PC-3 (cell line): ENCODE data around the gene OMA1. TPM values are rescaled to one million over a fixed set of nuclear protein-coding genes. Genes with fewer than 3 reads are reported as not detected.

ENCODE experiments used
- ATAC-seq: fragments of 200-7000 bp; cut with Tn5 transposase; 2 replicates; pipeline ENCODE4 v1.9.1; 2020; ENCODE audit warnings: mild to moderate bottlenecking, moderate library complexity
- BruUV-seq: library from RNA; stranded (reverse); fragments of 400-500 nt; replicated peaks from 2 replicates; lab custom pipeline; 2021; lab: Mats Ljungman, UMichigan
- CTCF ChIA-PET: fragments of 300-600 bp; sonication (Branson Sonifier 250); formaldehyde crosslinking; loops from one replicate; lab custom pipeline; 2022; ENCODE audit warnings: antibody characterized with exemption; lab: Charles Lee
- POLR2A ChIA-PET: fragments of 300-600 bp; sonication (Branson Sonifier 250); formaldehyde crosslinking; loops from one replicate; lab custom pipeline; 2022; ENCODE audit warnings: antibody characterized with exemption; ENCODE audit not compliant: unreplicated experiment; lab: Charles Lee
- DNase-seq: peaks from one replicate; pipeline ENCODE4 v3.0.0-alpha.2; 2015
- H2AFZ ChIP-seq: fragments of 300-600 bp; sonication (generic); 2 replicates; pipeline ENCODE4 v1.6.0; 2016; ENCODE audit warnings: antibody characterized with exemption, low read length
- H3F3A ChIP-seq: fragments of 300-600 bp; sonication (generic); one replicate; pipeline ENCODE4 v1.6.0; 2017; ENCODE audit warnings: antibody characterized with exemption, low read length, control low read depth, mild to moderate bottlenecking; ENCODE audit not compliant: unreplicated experiment
- H3K27ac ChIP-seq: fragments of 300-600 bp; sonication (generic); 2 replicates; pipeline ENCODE4 v1.5.1; 2016; ENCODE audit warnings: mild to moderate bottlenecking, low read length
- H3K27me3 ChIP-seq: fragments of 300-600 bp; sonication (generic); 2 replicates; pipeline ENCODE4 v1.6.1; 2016; ENCODE audit warnings: low read length, mixed read lengths
- H3K36me3 ChIP-seq: fragments of 300-600 bp; sonication (generic); 2 replicates; pipeline ENCODE4 v1.6.1; 2016; ENCODE audit warnings: low read depth, mixed run types, low read length, mixed read lengths
- H3K4me1 ChIP-seq: fragments of 300-600 bp; sonication (generic); 2 replicates; pipeline ENCODE4 v1.5.1; 2016; ENCODE audit warnings: low read length; ENCODE audit not compliant: insufficient read depth
- H3K4me2 ChIP-seq: fragments of 300-600 bp; sonication (generic); 2 replicates; pipeline ENCODE4 v1.6.0; 2016; ENCODE audit warnings: low read length
- H3K4me3 ChIP-seq: fragments of 300-600 bp; sonication (generic); 2 replicates; pipeline ENCODE4 v1.5.1; 2016; ENCODE audit warnings: mild to moderate bottlenecking, low read length, mixed read lengths
- H3K79me2 ChIP-seq: fragments of 300-600 bp; sonication (generic); 2 replicates; pipeline ENCODE4 v1.6.1; 2017; ENCODE audit warnings: low read length, mixed read lengths
- H3K9ac ChIP-seq: fragments of 300-600 bp; sonication (generic); 2 replicates; pipeline ENCODE4 v1.6.0; 2016; ENCODE audit warnings: mild to moderate bottlenecking, low read length
- H3K9me2 ChIP-seq: fragments of 300-600 bp; sonication (generic); replicated peaks from 2 replicates; pipeline ENCODE4 v1.6.1; 2016; ENCODE audit warnings: mixed run types, low read length, mixed read lengths
- H3K9me3 ChIP-seq: fragments of 300-600 bp; sonication (generic); 2 replicates; pipeline ENCODE4 v1.6.1; 2016; ENCODE audit warnings: low read length, mixed read lengths
- H4K20me1 ChIP-seq: fragments of 300-600 bp; sonication (generic); 2 replicates; pipeline ENCODE4 v1.6.1; 2016; ENCODE audit warnings: low read length, mixed read lengths
- EZH2 ChIP-seq: fragments of 300-600 bp; sonication (generic); IDR thresholded peaks from one replicate; pipeline ENCODE4 v1.6.1; 2017; ENCODE audit warnings: antibody characterized with exemption, mild to moderate bottlenecking, low read length; ENCODE audit not compliant: unreplicated experiment
- EZH2phosphoT487 ChIP-seq: fragments of 300-600 bp; sonication (generic); IDR thresholded peaks from 2 replicates; pipeline ENCODE4 v1.6.1; 2018; ENCODE audit warnings: mild to moderate bottlenecking, antibody characterized with exemption, low read length, borderline replicate concordance
- intact Hi-C: fragments of 100-400 bp; cut with micrococcal nuclease; formaldehyde crosslinking; loops from 2 replicates; pipeline ENCODE4 v1.9.0; 2023
- total RNA-seq: library from RNA; depleted of rRNA; stranded (reverse); fragments of >200 nt; gene quantifications from 2 replicates; pipeline ENCODE4 v1.2.3, GENCODE V29; 2014
- TF ChIP-seq, protein P1 (sequence below): fragments of 300-600 bp; sonication (generic); conservative IDR thresholded peaks from 2 replicates; pipeline ENCODE4 v1.5.1; 2017; ENCODE audit warnings: antibody characterized with exemption, low read depth, mild to moderate bottlenecking, low read length

OMA1 gene
- total RNA-seq, 1 experiment from 2014 or later = 16.1 TPM

DNA sequence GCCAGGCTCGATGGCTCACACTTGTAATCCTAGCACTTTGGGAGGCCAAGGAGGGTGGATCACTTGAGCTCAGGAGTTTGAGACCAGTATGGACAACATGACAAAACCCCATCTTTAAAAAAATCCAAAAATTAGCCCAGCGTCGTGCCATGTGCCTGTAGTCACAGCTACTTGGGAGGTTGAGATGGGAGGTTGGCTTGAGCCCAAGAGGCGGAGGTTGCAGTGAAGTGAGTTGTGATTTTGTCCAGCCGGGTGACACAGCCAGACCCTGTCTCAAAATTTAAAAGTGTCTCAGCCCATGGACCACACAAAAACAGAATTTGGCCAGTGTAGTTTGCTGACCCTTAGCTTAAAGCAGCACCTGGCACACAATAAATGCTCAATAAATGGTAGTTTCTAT, 41.9 kb upstream of the OMA1 start:
- H3K9ac ChIP-seq = no peak overlapping the region
- no peaks in the 10 kb centered on the region for H4K20me1 ChIP-seq
- peaks cover 51% of the 10 kb centered on the region for H3K79me2 ChIP-seq
- peaks cover 5% of the 10 kb centered on the region for H3F3A ChIP-seq
- no peak overlapping the region for H2AFZ ChIP-seq
- peaks cover 46% of the 10 kb centered on the region for H3K4me1 ChIP-seq
- H3K9me2 ChIP-seq = no peaks in the 10 kb centered on the region
- DNase-seq (no peak), ATAC-seq (no peak)
- ChIA-PET POLR2A (no interaction called here), CTCF (no interaction called here)
- no peak for TF ChIP-seq EZH2phosphoT487
- TF ChIP-seq, protein P1, sequence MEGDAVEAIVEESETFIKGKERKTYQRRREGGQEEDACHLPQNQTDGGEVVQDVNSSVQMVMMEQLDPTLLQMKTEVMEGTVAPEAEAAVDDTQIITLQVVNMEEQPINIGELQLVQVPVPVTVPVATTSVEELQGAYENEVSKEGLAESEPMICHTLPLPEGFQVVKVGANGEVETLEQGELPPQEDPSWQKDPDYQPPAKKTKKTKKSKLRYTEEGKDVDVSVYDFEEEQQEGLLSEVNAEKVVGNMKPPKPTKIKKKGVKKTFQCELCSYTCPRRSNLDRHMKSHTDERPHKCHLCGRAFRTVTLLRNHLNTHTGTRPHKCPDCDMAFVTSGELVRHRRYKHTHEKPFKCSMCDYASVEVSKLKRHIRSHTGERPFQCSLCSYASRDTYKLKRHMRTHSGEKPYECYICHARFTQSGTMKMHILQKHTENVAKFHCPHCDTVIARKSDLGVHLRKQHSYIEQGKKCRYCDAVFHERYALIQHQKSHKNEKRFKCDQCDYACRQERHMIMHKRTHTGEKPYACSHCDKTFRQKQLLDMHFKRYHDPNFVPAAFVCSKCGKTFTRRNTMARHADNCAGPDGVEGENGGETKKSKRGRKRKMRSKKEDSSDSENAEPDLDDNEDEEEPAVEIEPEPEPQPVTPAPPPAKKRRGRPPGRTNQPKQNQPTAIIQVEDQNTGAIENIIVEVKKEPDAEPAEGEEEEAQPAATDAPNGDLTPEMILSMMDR = no peak
- TF ChIP-seq EZH2 = no peak
- H3K36me3 ChIP-seq = no peaks in the 10 kb centered on the region
- no peaks in the 10 kb centered on the region for H3K9me3 ChIP-seq
- H3K4me2 ChIP-seq = no peak overlapping the region
- no peak overlapping the region for H3K4me3 ChIP-seq
- no TSS peak for BruUV-seq
- no peaks in the 10 kb centered on the region for H3K27me3 ChIP-seq
- intact Hi-C loops = no loop called here
- H3K27ac ChIP-seq = no peak overlapping the region

DNA sequence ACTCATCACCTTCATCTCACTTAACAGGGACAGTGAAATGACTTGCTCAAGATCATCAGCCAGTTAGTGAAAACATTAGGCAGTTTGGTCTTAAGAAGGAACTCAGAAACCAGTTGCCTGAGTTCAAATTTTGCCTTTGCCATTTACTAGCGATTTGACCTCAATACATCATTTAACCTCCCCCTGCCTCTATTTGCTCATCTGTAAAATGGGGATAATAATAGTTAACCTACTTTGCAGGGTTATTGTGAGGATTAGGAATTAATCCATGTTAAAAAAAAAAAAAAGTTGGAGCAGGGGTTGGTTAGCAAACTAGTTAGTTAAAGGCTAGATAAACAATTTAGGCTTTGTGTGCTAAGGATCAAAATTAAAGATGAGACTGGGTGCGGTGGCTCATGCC, 41.1 kb upstream of the OMA1 start:
- Histone ChIP-seq H3K9ac (no peak overlapping the region), H3K9me2 (no peaks in the 10 kb centered on the region), H3K4me3 (no peak overlapping the region), H3K9me3 (no peaks in the 10 kb centered on the region), H3K27ac (no peak overlapping the region), H3K4me1 (peaks cover 43% of the 10 kb centered on the region), H3K4me2 (no peak overlapping the region), H3K79me2 (peaks cover 51% of the 10 kb centered on the region), H4K20me1 (no peaks in the 10 kb centered on the region), H3K27me3 (no peaks in the 10 kb centered on the region), H3K36me3 (no peaks in the 10 kb centered on the region), H3F3A (peaks cover 5% of the 10 kb centered on the region), H2AFZ (no peak overlapping the region)
- ChIA-PET POLR2A (no interaction called here), CTCF (no interaction called here)
- ATAC-seq (no peak), DNase-seq (no peak)
- TF ChIP-seq, protein P1 = no peak
- TF ChIP-seq EZH2 (no peak), EZH2phosphoT487 (no peak)
- no TSS peak for BruUV-seq
- intact Hi-C loops = no loop called here

DNA sequence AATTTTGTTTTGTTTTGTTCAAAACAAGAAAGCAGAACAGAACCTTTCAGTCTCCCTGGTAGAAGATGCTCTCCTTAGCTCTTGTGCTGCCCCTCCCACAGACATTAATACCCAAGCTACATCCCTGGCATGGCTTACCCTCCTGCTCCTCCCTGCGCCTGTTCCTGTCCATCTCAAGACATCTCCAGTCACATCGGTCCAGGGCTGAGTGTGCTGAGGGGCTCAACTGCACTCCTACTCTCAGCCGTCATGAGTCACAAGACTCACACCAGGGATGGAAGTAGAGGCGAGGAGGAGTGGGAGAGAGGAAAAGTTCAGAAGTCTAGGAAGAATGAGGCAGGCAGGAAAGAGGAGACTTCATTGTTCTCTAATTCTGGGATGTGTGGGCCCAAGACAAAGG, 39.7 kb upstream of the OMA1 start:
- H3K79me2 ChIP-seq = peaks cover 56% of the 10 kb centered on the region
- intact Hi-C loops = no loop called here
- H3K27me3 ChIP-seq = no peaks in the 10 kb centered on the region
- H3K4me2 ChIP-seq = no peak overlapping the region
- H2AFZ ChIP-seq = no peak overlapping the region
- CTCF ChIA-PET = no interaction called here
- TF ChIP-seq EZH2 = no peak
- TF ChIP-seq, protein P1 = no peak
- no peak for TF ChIP-seq EZH2phosphoT487
- no peaks in the 10 kb centered on the region for H3K9me2 ChIP-seq
- POLR2A ChIA-PET = no interaction called here
- no peak overlapping the region for H3K9ac ChIP-seq
- H3K4me3 ChIP-seq = no peak overlapping the region
- H3K4me1 ChIP-seq = peaks cover 34% of the 10 kb centered on the region
- H3K27ac ChIP-seq = no peak overlapping the region
- no peak for DNase-seq
- peaks cover 5% of the 10 kb centered on the region for H3F3A ChIP-seq
- BruUV-seq = no TSS peak
- no peaks in the 10 kb centered on the region for H4K20me1 ChIP-seq
- H3K36me3 ChIP-seq = no peaks in the 10 kb centered on the region
- ATAC-seq = no peak
- no peaks in the 10 kb centered on the region for H3K9me3 ChIP-seq
